GM18502 (cell line): ENCODE measurements around the gene HAPLN1.
"Not testable (repeated sequence)": the region's sequence is repeated elsewhere in the genome, so short reads cannot be mapped to it uniquely, and the experiment has no call there.

Experiments
- ATAC-seq: cut with Tn5 transposase; IDR thresholded peaks from one replicate; pipeline ENCODE4 v1.9.1; 2021; ENCODE audit warnings: mild to moderate bottlenecking; ENCODE audit not compliant: unreplicated experiment, poor library complexity

HAPLN1 gene

DNA sequence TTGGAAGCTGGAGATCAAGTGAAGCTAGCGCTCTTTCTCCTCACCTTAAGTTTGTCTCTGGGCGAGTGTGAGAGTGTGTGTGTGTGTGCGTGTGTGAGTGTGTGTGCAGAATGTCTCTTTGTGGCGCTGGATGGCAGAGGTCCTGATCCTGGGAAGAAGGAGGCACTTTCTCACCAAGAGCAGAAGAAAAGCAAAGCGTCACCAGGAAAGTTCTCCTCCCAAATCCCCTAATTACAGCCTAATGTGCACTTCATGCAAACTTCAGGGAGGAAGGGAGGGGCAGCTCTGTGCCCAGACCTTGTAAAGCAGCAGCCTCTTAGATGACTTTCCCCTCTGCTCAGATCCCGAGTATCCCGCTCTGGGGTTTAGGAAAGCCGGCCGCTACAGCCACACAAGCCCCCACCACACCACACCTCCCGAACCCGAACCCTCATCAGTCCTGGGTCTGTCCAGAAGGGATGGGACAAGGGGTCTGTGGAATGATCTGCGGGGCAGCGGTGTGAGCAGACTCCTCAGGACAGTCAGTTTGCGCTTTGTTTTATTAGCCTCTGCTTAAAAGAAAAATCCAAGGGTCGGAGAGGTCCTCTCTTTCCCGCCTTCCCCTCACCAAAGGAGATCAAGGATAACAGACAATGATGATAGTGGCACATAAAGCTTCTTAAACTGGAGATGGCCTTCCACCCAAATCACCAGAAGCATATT is at the start of gene HAPLN1:
HAPLN1 (minus strand) TSS at position 20 of the 702 bp plus-strand sequence. CDS start 47,332 bp downstream, outside the sequence.
- ATAC-seq, result no peak

DNA sequence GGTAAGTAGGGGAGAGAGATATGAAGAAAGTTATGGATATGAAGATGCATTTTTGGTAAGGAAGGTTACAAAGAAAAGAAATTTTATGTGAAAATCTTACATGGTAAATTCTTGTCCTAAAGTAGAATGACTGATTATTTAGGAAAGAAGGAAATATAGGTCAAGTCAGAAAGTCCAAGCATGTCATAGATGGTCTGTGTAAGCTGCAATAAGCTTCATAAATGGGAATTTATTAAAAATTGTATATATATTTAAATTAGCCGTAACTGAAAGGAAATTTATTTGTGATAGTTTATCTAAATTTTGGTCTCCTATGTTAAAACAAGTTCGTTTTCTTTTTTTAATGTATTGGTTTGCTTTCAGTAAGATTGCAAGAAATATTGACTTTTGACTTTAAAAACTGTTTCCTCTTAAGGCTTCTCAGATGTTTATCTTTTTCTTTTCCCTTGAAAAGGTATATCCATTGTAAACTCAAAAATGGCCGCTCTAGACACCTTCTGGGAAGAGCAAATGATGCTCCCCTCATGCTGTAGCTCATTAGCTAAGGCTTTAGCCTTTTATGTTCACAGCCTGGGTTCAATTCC is 46.8 kb upstream of the HAPLN1 start:
- no peak for ATAC-seq

DNA sequence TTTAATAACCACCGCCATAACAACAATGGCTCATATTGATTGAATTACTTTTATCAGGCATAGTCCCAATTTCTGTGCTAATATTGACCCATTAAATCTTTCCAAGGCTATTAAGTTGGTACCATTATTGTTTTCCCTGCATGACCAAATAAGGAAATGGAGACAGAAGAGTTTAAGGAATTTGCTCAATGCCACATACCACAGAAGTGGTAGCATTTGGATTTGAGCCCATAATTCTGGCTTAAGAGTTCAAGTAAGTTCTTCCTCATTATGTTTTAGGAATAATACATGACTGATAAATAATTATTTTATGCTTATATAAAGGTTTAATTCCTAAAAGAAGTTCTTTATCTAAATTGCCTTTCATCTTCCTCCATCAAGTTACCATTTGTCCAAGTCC is 43.4 kb upstream of the HAPLN1 start:
- ATAC-seq, result no peak

DNA sequence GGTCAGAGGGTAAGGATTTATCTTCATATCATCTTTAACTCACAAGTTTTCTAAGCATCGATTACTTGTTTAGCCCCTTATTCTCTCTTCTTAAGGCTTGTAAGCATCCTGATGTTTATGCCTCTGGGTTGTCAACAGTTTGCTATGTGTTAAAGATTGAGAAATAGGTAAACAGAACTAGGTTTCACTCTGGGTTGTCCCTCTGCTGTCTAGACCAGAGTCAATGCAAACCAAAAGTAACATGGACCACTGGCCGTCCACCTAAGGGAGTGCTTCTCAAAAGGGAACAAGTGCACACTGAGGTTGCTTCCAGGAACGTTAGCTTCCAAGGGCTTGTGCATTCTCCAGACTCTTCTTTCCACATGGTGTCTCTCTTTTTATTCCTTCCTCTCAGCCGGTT is 39.9 kb upstream of the HAPLN1 start:
- no peak for ATAC-seq

- no peak for ATAC-seq
These were observed 32.0 kb upstream of the HAPLN1 start for GRCh38 chr5:83752700-83753099.

- ATAC-seq, result no peak
These were observed 30.5 kb upstream of the HAPLN1 start for GRCh38 chr5:83751201-83751600.

DNA sequence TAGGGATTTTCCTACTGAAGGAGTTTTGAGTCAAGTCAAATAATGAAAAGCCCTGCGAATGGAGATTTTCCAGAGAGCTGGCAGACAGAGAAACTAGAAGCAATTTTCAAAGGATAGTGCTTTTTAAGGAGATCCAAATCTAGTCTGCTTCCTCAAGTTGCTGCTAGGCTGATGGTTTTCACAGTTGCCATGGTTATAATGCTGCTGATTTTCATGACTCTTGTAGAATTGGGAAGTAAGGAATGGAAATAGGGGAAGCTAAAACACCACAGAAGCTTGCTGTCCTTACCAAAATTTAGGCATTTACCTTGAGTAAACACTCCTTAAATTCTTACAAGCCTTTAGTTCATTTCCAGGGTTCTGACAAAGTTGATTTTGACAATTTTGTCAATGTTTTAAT is 30.1 kb upstream of the HAPLN1 start:
- no peak for ATAC-seq

DNA sequence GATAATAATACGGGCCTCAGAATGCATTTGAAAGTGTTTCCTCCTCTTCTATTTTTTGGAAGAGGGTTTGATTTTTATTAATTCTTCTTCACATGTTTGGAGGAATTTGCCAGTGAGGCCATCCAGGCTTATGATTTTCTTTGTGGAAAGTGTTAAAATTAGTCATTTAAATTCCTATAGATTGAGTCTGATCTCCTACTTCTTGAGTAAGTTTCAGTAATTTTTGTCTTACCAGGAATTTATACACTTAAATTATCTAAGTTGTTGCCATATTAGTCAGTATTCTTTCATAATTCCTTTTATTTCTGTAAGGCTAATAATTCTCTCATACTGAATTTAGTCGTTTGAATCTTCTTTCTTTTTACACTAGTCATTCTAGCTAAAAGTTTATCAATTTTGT is 25.2 kb upstream of the HAPLN1 start:
- no peak for ATAC-seq

DNA sequence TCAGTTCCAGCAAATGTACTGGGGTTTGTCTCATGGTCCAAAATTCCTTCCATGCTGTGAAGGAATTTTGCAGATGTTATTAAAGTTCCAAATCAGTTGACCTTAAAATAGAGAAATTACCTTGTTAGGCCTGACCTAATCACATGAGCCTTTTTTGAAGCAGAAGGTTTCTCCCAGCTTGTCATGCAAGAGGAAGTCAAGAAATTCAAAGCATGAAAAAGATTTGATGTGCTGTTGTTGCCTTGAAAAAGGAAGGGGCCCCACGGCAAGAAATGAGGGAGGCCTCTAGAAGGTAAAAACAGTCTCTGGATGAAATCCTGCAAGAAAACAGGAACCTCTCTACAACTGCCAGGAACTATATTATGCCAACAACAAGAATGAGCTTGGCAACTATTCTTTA is 24.2 kb upstream of the HAPLN1 start:
- no peak for ATAC-seq

GRCh38 chr5:83742089-83742488 is 21.4 kb upstream of the HAPLN1 start:
- ATAC-seq, result no peak

DNA sequence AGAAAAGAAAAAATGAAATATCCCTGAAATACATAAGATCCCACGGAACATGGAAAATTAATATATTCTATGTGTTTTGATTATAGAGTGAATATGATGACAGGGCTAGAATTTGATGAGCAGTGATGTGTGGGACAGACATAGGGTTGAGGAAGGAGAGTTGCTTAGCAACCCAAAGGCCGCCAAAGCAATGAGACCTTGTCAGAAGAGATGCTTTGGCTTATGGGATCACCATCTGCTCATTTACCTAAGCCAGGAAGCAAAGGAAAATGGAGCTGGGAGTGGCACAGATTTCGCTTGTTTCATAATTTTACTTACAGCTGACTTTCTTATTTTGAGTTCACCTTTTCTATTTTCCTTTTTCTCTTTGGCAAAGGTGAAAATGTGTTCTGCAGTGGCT is 20.9 kb upstream of the HAPLN1 start:
- ATAC-seq, result no peak

DNA sequence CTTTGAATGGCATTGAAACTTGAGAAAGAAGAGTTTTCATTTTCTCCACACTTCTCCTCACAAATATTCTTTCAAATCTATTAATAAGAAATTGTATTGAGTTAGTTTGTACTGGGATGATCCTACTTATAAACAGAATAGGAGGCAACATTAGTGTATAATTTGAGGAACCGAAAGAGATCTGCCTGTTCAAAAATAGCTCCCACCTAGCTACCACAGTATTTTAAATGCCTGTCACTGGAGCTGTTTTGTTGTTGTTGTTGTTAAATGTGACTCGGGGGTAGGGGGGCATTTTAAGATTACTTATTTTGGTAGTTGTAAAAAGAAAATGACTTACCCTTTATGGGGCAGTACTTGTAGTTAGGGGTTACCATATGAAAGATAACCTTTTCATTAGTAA is 20.1 kb upstream of the HAPLN1 start:
- peak; percentile 85 for ATAC-seq

- not testable (repeated sequence) for ATAC-seq
These were observed 15.5 kb upstream of the HAPLN1 start for GRCh38 chr5:83736169-83736568.

DNA sequence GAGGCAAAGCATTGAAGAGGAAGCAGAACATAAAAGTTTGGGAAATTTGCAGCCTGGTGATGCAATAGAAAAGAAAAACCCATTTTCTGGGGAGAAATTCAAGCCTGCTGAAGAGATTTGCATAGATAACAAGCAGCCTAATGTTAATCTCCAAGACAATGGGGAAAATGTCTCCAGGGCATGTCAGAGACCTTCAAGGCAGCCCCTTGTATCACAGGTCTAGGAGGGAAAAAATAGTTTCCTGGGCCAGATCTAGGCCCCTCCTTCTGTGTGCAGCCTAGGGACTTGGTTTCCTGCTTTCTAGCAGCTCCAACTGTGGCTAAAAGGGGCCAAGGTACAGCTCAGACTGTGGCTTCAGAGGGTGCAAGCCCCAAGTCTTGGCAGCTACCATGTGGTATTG is 14.4 kb upstream of the HAPLN1 start:
- not testable (repeated sequence) for ATAC-seq

GRCh38 chr5:83731638-83732037 is 11.0 kb upstream of the HAPLN1 start:
- peak; percentile 67 for ATAC-seq

DNA sequence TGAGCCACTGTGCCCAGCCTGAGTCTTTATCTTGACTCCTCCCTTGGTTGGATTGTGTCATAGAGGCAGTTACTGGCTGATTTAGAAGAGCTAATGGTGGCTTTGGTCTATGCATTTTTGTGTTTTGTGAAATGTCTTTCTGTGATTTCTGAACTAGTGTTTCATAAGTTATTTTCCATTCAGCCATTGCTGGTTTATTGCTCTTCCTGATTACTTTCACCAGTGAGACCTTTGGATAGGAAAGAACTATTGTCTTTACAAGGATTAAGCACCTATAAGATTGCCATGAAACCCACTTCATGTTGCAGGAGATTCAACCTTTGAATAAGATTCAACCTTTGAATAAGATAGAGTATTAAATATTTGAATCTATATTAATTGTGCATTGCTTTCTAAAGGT is 8.7 kb upstream of the HAPLN1 start:
- no peak for ATAC-seq

GRCh38 chr5:83726912-83727311 is 6.3 kb upstream of the HAPLN1 start:
- ATAC-seq, result no peak

DNA sequence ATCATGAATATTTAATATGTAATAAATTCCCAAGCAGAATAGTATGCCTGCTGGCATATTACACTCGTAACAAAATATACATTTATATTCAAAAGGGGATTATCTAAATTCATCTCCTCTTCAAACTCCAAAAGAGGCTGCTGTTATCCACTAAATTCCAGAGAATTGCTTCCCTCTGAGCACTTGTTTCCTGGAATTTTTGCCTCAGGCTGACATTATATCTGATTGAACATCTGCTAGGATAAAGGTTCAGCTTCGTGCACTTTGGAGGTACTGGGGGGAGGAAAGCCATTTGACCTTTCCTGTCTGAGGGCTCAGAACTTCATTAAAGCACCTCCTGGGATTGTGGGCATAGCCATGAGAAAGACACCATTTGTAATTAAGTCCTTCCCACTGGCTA is 4.3 kb upstream of the HAPLN1 start:
- ATAC-seq, result no peak

GRCh38 chr5:83724001-83724400 is 3.3 kb upstream of the HAPLN1 start:
- no peak for ATAC-seq

GRCh38 chr5:83723031-83723430 is 2.4 kb upstream of the HAPLN1 start:
- no peak for ATAC-seq

DNA sequence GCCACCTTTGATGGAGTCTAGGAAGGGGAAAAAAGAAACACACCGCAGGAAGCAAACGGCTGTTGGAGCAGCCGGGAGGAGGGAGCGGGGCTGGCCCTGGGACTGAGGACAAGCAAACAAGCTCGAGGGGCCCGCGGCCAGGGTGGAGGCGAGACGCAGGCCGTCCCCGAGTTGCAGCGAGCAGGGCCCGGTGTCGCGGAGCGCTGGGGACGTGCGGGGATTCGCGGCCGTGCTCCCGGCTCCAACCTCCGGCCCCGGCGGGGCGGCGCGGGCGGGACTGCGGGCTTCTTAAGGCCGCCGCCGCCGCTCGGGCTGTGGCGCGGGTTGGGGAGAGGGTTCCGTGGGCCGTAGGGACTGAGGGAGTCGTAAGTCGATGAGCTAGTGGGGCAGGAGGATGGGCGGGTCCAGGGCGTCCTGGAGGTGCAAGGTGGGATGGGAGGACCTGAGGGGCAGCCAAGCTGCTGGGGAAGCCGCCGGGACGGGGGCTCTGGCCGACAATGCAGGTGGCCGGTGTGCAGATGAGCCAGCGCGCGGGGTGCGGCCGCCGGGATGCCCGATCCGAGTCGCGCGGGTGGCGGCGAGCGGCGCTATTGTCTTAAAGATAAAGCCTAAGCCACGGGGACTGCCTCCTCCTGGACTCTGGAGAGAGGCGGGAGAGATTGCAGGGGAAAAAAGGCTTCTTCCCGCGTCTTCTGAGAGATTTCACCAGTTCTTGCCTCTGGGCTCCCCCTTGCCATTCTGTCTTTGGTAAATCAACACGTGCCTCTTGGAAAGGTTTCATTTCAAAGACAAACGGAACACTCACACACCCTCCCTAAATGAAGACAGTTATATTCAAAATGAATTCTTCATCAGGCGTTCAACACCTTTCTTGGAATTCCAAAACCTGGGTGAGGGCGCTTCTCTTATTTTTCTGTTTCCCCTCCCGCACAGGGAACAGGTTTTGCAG is 1.6 kb upstream of the HAPLN1 start:
- peak; percentile 66 for ATAC-seq
